GM10847 (cell line): Measurements from ENCODE around the gene COQ2.

Experiments used
- POLR2A ChIP-seq: IDR thresholded peaks from 2 replicates; pipeline ENCODE4 v1.6.1; 2011; ENCODE audit not compliant: insufficient read length; ENCODE audit errors: extremely low read depth

COQ2 gene, protein sequence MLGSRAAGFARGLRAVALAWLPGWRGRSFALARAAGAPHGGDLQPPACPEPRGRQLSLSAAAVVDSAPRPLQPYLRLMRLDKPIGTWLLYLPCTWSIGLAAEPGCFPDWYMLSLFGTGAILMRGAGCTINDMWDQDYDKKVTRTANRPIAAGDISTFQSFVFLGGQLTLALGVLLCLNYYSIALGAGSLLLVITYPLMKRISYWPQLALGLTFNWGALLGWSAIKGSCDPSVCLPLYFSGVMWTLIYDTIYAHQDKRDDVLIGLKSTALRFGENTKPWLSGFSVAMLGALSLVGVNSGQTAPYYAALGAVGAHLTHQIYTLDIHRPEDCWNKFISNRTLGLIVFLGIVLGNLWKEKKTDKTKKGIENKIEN

DNA sequence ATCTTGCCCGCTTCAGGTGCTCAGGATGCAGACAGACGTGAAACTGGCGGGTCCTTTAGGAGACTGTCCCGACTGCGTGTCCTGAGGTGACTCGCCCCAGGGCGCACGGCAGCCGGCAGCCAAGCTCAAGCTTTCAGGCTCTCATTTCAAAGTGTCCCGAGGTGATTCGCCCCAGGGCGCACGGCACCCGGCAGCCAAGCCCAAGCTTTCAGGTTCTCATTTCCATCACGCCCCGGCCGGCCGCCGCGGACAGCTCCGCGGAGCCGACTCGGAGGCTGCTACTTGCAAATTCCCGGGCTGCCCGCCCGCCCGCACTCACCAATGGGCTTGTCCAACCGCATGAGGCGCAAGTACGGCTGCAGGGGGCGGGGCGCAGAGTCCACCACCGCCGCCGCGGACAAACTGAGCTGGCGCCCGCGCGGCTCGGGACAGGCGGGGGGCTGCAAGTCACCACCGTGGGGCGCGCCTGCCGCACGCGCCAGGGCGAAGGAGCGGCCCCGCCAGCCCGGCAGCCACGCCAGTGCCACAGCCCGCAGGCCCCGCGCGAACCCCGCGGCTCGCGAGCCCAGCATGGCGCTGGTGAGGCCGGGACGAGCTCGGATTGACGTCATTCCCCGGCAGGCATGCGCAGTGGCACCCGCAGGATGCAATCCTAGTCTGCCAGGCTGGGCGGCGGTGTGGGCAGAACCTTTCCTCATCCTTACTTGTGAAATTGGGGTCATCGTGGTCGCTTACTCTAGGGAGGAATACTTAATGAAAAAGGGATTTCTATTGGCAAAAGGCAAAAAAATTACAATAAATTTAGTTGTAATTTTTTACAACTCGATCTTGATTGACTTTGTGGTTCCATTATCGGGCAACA lies at the start of gene COQ2:
TSS of gene COQ2 (minus strand) at position 606 of the 862 bp plus-strand sequence. CDS start at position 572, 34 bp downstream.
- peak; percentile 73 for TF ChIP-seq POLR2A

DNA sequence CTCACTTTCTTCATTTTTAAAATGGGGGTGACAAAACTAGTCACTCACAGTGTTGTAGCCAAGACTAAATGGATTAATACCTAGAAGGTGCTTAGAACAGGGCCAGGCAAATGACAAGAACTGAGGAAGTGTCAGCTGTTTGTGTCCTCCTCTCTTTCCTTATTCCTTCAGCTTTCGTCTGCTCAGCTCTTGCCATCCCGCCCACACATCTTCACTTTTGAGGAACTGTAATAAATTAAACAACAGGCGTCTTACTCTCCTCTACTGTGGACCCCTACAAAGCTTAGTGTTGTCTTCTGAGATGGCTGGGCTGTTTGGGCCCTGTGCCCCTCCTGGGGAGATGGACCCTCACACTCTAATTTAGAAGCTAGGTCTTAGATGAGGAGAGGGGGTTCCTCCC lies 47.4 kb upstream of the COQ2 start:
- no peak for TF ChIP-seq POLR2A

DNA sequence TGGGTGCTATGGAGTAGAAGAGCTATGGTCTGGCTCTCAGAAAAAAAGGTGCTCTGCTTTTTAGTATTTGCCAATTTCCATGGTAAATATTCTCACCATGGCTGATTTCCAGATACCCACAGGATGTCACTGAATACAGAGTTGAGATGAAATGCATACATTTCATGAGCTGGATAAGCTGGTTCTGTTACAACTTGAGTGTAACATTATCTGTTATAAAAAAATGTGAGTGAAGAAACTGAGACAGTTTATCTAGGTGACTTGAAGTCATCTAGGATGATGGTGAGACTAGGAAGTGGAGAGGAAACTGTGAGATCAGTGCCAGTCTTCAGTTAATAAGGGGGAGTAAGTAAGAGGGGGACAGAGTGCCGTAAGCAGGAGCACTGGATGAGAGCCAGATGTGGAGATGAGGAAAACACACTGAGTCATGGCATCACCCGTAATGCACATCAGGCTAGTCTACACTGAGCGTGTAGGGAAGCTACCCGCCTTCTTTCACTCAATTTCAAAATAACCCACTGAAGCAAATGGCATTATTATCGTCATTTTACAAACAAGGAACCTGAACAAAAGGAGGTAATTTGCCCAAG lies 45.0 kb upstream of the COQ2 start:
- TF ChIP-seq POLR2A, result no peak

DNA sequence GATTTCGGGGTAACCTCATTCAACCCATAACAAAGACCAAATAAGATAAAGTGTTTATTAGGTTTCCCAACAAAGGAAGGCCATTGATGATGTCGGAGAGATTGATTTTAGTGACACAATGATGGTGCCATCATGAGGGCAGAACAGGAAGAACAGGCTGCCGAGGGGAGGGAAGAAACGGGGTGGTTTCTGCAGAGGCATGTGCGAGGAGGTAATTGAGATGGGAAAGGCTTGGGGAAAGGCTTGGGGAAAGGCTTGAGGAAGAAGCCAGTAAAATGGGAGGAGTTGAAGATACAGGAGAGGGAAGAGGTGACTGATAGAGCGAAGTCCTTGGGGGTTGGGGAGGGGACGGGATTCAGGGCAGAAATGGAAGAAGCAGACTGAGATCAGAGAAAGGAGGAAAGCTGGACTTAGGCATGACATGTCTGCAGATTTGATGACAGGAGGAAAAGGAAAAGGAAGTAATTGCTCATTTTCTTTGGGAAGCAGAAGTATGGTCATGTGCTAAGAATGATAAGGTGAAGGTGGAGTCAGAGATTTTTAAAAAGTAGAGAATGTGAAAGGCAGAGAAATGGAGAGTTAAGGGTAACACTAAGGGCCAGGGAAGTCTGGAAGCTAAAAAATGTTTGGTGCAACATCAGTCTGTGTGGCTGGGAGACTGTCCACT lies 44.1 kb upstream of the COQ2 start:
- no peak for TF ChIP-seq POLR2A

DNA sequence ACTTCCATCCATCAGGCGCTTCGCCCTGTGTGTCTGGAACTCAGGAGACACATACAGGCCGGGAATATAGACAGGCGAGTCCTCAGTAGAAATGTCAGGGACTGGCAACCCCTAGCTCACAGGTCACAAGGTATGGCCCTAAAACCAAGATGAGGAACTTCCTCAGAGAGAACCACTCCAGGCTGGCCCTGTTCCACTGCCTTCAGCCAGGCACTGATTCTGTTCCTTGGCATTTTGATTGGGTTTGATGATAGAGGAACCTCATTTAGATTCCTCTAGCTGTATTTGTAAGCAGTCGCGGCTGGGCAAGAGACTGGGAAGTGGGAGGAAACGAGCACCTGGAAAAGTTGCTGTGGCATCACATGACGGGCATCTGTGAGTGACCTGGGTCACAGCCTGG lies 41.9 kb upstream of the COQ2 start:
- TF ChIP-seq POLR2A, result no peak

DNA sequence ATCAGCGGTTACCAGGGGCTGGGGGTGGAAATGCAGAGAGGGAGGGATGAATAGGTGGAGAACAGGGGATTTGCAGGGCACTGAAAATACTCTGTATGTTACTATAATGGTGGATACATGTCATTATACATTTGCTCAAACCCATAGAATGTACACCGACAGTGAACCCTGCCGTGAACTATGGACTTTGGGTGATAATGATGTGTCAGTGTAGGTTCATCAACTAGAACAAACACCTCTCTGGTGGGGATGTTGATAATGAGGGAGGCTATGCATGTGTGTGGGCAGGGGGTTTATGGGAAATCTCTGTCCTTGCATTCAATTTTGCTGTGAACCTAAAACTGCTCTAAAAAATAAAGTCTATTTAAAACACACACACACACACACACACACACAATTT lies 38.5 kb upstream of the COQ2 start:
- TF ChIP-seq POLR2A, result no peak

DNA sequence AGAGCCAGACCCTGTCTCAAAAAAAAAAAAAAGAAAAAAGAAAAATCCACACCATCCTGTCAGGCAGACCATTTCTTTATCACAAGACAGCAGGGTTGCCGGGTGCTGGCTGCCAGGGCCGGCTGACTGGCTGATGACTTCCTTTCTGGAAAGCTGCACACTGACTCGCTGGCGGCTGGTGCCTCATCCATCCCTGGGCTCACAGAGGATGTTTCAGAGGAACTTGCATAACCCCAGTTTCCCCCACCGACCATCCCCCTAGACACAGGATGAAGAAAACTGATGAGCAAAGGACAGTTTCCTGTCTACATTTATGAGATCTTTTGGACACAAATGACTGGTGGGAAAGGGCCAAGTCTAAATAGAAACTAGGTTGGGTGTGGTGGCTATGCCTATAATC lies 36.0 kb upstream of the COQ2 start:
- no peak for TF ChIP-seq POLR2A

DNA sequence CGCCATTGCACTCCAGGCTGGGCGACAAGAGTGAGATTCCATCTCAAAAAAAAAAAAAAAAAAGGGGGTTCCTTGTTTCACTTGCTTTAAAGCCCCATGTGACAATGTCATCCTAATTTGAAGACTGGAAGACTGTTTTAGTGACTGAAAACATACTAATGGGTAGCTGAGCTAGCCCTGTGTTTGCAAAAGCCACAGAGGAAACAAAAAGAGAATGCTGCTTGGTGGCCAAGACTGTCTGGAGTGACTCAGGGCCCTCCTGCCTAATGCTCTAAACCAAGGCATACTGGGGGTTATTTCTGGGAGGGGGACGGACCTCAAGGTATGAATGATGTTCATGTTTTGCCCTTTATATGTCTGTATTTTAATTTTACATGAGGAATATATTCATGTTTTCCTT lies 34.1 kb upstream of the COQ2 start:
- no peak for TF ChIP-seq POLR2A

DNA sequence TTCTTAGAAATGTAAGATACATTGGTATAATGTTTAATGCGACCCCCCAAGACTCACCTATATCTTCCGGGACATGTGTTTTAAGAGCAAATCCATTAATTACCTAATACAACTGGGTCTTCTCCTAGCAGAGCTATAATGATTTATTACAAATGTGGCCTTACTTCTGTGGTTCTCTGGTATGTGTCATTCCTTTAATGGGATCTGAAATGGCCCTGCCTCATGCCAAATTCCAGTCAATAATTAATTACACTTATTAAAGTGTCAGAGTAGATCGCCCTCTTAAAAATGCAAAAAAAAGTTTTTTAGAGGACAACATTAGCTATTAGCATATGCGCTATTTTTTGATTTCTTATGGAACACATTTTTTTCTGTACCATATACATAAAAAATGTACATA lies 33.1 kb upstream of the COQ2 start:
- TF ChIP-seq POLR2A, result no peak

DNA sequence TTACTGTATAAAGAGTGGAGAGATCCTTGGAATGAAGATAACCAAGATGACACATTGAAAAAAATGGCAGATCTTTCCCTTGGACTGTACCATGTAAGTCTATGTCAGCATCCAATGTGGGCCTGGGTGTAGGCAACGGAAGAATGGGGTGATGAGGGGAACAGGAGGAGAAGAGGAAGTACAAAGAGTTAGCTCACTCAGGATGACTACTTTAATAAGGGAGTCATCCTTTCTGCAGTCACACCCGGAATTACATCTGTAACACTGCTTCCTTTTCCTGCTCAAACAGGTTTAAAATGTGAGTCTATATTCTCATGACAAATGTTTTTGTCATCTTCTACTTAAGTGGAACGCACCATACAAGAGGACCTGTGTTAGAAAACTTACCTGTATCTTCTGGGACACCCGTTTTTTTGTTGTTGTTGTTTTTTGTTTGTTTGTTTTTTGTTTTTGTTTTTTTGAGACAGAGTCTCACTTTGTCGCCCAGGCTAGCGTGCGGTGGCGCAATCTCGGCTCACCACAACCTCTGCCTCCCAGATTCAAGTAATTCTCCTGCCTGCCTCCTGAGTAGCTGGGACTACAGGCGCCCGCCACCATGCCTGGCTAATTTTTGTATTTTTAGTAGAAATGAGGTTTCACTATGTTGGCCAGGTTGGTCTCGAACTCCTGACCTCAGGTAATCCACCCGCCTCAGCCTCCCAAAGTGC lies 32.0 kb upstream of the COQ2 start:
- TF ChIP-seq POLR2A, result no peak

DNA sequence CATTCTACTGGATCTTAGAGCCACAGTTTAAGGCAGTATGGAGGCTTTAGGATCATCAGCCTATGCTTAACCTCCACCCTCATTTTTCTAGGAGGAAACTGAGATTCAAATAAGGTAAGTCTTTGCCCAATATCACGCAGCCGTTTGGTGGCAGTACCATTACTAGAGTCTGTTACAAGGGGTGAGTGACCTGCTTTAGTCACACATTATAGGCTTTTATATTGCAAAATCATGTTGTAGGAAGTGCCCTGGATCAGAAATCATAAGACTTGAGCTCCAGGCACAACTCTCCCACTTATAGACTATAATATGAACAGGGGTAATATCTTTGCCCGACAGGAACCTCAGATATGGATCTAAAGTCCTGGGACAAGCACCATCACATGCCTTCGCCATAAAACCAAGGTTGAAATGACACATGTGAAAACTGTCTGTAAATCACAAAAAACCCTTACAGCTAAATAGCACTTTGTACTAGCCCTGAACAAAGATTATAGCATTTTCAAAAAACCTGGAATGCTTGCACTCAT lies 30.8 kb upstream of the COQ2 start:
- TF ChIP-seq POLR2A, result no peak

DNA sequence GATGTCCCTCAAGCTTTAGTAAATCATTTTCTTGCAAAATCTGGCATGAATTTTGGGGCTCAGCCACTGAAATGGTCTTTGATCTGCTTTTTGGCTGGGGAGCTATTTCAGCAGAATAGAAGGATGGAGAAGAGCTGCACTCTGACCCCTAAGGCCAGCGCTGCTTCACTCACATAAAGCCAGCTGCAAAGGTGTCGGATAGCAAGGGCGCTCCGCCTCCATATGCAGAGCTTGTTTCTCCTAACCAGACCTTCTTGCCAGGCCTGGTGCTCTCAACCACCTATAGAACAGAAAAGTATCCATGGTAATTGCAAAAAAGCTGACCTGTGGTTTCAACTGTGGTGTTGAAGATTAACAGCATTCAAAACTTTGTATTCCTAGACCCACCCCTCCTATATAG lies 24.1 kb upstream of the COQ2 start:
- no peak for TF ChIP-seq POLR2A

DNA sequence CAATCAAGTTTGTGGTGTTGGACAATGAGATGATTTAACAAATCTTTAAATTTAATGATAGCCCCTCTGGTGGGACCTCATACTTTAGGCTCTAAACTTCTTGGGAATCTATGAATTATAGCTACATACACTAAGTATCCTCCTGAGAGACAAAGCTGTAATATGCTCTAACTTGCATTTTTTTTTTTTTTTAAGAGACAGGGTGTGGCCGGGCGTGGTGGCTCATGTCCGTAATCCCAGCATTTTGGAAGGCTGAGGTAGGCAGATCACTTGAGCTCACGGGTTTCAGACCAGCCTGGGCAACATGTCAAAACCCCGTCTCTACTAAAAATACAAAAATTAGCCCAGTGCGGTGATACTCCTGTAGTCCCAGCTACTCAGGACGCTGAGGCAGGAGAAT lies 23.3 kb upstream of the COQ2 start:
- TF ChIP-seq POLR2A, result no peak

DNA sequence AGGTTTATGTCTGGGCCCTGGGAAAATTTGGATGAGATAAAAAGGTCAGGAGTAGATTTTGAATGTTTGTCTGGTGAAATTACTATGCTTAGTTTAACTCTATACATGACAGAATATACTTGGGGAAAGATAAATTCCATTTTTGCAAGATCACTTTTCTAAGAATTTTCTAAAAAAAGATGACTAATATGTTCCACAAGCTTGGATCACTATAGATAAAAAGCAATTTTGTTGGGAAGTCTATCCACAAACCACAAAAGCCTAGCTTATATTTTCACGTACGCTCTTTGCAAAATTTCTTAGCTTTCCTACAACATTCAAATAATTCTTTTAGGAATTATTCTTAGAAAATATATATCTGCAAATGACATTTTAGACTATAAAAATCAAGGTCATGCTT lies 20.6 kb upstream of the COQ2 start:
- no peak for TF ChIP-seq POLR2A

DNA sequence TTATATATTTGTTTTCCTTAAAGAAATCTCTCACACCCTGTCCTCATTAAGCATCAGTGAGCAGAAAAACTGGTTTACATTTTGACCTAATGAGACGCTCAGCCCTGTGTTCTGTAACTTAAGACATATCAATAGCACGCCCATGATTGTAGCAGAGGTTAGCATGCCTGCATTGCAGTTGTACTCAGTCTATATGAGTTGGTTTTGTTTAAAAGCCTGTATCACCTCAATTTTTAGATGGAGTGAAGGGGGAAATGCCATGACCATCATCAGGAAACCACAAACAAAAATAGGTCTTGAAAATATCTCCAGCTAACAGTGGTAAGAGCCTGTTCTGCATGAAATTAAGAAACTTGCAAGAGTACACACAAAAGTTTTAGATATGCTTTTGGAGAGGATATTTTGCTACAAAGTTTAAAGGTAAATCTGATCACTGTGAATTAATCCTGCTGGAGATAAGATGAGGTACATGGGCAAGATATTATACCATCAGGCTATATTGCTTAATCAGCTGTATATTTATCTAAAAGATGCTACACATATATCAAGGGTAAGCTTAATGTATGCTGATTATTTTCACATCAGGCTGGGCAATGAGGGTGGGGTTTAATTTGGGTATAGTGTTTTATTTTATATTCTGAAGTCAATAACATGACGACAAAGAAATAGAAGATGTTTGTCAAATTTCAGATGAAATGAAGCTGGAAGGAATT lies 13.1 kb upstream of the COQ2 start:
- no peak for TF ChIP-seq POLR2A
